CD4-positive, alpha-beta T cell (primary cell): ENCODE results near the gene PASK. TPM values are rescaled to one million over a fixed set of nuclear protein-coding genes. Genes with fewer than 3 reads are reported as not detected.

ENCODE experiments used
- ATAC-seq: fragments of 200-7000 bp; cut with Tn5 transposase; one replicate; pipeline ENCODE4 v1.10.0; 2022; ENCODE audit warnings: mild to moderate bottlenecking; ENCODE audit not compliant: poor library complexity
- CTCF ChIA-PET: fragments of 350-600 bp; sonication (Branson Sonifier 250); formaldehyde crosslinking; loops from one replicate; lab custom pipeline; 2021; ENCODE audit warnings: antibody characterized with exemption, inconsistent platforms; lab: Charles Lee
- POLR2A ChIA-PET: fragments of 350-600 bp; sonication (Branson Sonifier 250); formaldehyde crosslinking; loops from one replicate; lab custom pipeline; 2021; ENCODE audit warnings: antibody characterized with exemption, inconsistent platforms; lab: Charles Lee
- DNase-seq, 14 experiments: peaks; one replicate each; pipeline ENCODE4 v3.0.0-alpha.2; 2013 to 2020; ENCODE audit warnings: mixed read lengths in 2 of 14
- H3K27ac ChIP-seq, 2 donors: one replicate each; pipeline versions ENCODE4 v1.5.1 to v1.7.0; 2013; ENCODE audit warnings: low read length in 2 of 2, low read depth in 1 of 2, mild to moderate bottlenecking in 1 of 2
- H3K27me3 ChIP-seq, 2 experiments: 1 replicate in 1 of 2; 2 replicates in 1 of 2; pipeline versions ENCODE4 v1.6.1 to v1.7.0; 2013; ENCODE audit warnings: low read length in 2 of 2, control low read depth in 1 of 2, mild to moderate bottlenecking in 1 of 2, moderate library complexity in 1 of 2; ENCODE audit not compliant: insufficient read depth in 2 of 2, control insufficient read depth in 1 of 2
- H3K36me3 ChIP-seq: one replicate; pipeline ENCODE4 v1.6.1; 2013; ENCODE audit warnings: low read length, control low read depth; ENCODE audit not compliant: insufficient read depth
- H3K4me1 ChIP-seq: one replicate; pipeline ENCODE4 v1.6.1; 2013; ENCODE audit warnings: low read length, control low read depth; ENCODE audit not compliant: insufficient read depth
- H3K4me3 ChIP-seq: one replicate; pipeline ENCODE4 v1.5.1; 2013; ENCODE audit warnings: mild to moderate bottlenecking, low read length, moderate library complexity
- H3K9me3 ChIP-seq, 2 experiments: 1 replicate in 1 of 2; 2 replicates in 1 of 2; pipeline versions ENCODE4 v1.6.1 to v1.7.0; 2013; ENCODE audit warnings: low read length in 2 of 2, mild to moderate bottlenecking in 2 of 2, control low read depth in 1 of 2, moderate library complexity in 1 of 2; ENCODE audit not compliant: control insufficient read depth in 1 of 2, insufficient read depth in 1 of 2
- H3K27ac Mint-ChIP-seq: one replicate; pipeline ENCODE4 v1.8.0; 2020; ENCODE audit warnings: mixed read lengths
- H3K27me3 Mint-ChIP-seq: one replicate; pipeline ENCODE4 v1.8.0; 2021; ENCODE audit warnings: mixed read lengths
- H3K36me3 Mint-ChIP-seq: one replicate; pipeline ENCODE4 v1.8.0; 2021; ENCODE audit warnings: low read depth, mixed read lengths
- H3K4me1 Mint-ChIP-seq: one replicate; pipeline ENCODE4 v1.8.0; 2021; ENCODE audit warnings: low read depth, mixed read lengths
- H3K4me3 Mint-ChIP-seq: one replicate; pipeline ENCODE4 v1.8.0; 2020; ENCODE audit warnings: mild to moderate bottlenecking, mixed read lengths
- H3K9me3 Mint-ChIP-seq: one replicate; pipeline ENCODE4 v1.8.0; 2020; ENCODE audit warnings: mixed read lengths
- CTCF ChIP-seq: fragments of 200-600 bp; IDR thresholded peaks from one replicate; pipeline ENCODE4 v1.8.0; 2022; ENCODE audit warnings: antibody characterized with exemption, mild to moderate bottlenecking
- intact Hi-C, 2 experiments: fragments of 100-400 bp; cut with DNase I in 1 of 2; cut with micrococcal nuclease in 1 of 2; formaldehyde crosslinking; loops; one replicate each; pipeline versions ENCODE4 v1.15.1 to v1.9.0; 2023 to 2025; cut with DNase I, micrococcal nuclease
- total RNA-seq, 174 experiments: library from RNA in 2 of 174; stranded (reverse) in 2 of 174; gene quantifications; one replicate each; pipeline ENCODE4 v1.2.3 and lab custom pipeline; 2021 to 2026

PASK gene
- total RNA-seq, 2 experiments from 2014 or later, result 78.0 to 87.9 TPM

- Histone ChIP-seq H3K9me3 (no peaks in the 10 kb centered on the region), H3K4me3 (no peak overlapping the region), H3K36me3 (peaks cover 68% of the 10 kb centered on the region), H3K27me3 (no peaks in the 10 kb centered on the region), H3K27ac (no peak overlapping the region), H3K4me1 (peaks cover 7% of the 10 kb centered on the region)
- Mint-ChIP-seq H3K9me3 (no peaks in the 10 kb centered on the region), H3K27me3 (no peaks in the 10 kb centered on the region), H3K27ac (no peak overlapping the region), H3K36me3 (peaks cover 74% of the 10 kb centered on the region), H3K4me1 (peaks cover 9% of the 10 kb centered on the region), H3K4me3 (no peak overlapping the region)
- CTCF ChIA-PET, result no interaction called here
- POLR2A ChIA-PET, result no interaction called here
- ATAC-seq (no peak), DNase-seq (no peak)
- TF ChIP-seq CTCF, result no peak
- intact Hi-C loops, result loop anchor here (10.0 kb wide), 3 partner anchors 144 to 576 kb away; partner anchors contain the start of gene D2HGDH (in 1 of the 2)
Observed at GRCh38 chr2:241159116-241159515, 9.8 kb upstream of the PASK start.

GRCh38 chr2:241158546-241158900, 9.3 kb upstream of the PASK start:
- Mint-ChIP-seq H3K27ac (no peak overlapping the region), H3K36me3 (peaks cover 69% of the 10 kb centered on the region), H3K4me1 (peaks cover 10% of the 10 kb centered on the region), H3K9me3 (no peaks in the 10 kb centered on the region), H3K27me3 (no peaks in the 10 kb centered on the region), H3K4me3 (no peak overlapping the region)
- Histone ChIP-seq H3K9me3 (no peaks in the 10 kb centered on the region), H3K36me3 (peaks cover 65% of the 10 kb centered on the region), H3K27me3 (no peaks in the 10 kb centered on the region), H3K4me1 (peaks cover 7% of the 10 kb centered on the region), H3K4me3 (no peak overlapping the region), H3K27ac (no peak overlapping the region)
- intact Hi-C loops, result loop anchor here (10.0 kb wide), 3 partner anchors 144 to 576 kb away; partner anchors contain the start of gene D2HGDH (in 1 of the 2)
- CTCF ChIA-PET, result no interaction called here
- POLR2A ChIA-PET, result no interaction called here
- ATAC-seq (no peak), DNase-seq (no peak)
- TF ChIP-seq CTCF, result no peak

GRCh38 chr2:241157841-241158545, 8.7 kb upstream of the PASK start:
- no peak overlapping the region for H3K27ac ChIP-seq
- Mint-ChIP-seq H3K36me3 (peaks cover 69% of the 10 kb centered on the region), H3K9me3 (no peaks in the 10 kb centered on the region), H3K27me3 (no peaks in the 10 kb centered on the region), H3K4me1 (peaks cover 16% of the 10 kb centered on the region), H3K4me3 (no peak overlapping the region), H3K27ac (no peak overlapping the region)
- H3K9me3 ChIP-seq, result no peaks in the 10 kb centered on the region
- CTCF ChIA-PET, result no interaction called here
- peaks cover 64% of the 10 kb centered on the region for H3K36me3 ChIP-seq
- H3K4me1 ChIP-seq, result peaks cover 7% of the 10 kb centered on the region
- no peaks in the 10 kb centered on the region for H3K27me3 ChIP-seq
- no peak for DNase-seq
- POLR2A ChIA-PET, result no interaction called here
- no peak for ATAC-seq
- no peak for TF ChIP-seq CTCF
- intact Hi-C loops, result loop anchor here (10.0 kb wide), 3 partner anchors 143 to 577 kb away; partner anchors contain the start of gene D2HGDH (in 1 of the 2)
- H3K4me3 ChIP-seq, result no peak overlapping the region
